GM18520 (cell line): ENCODE measurements around the gene PLA2G5.
"Not testable (repeated sequence)": the region's sequence is repeated elsewhere in the genome, so short reads cannot be mapped to it uniquely, and the experiment has no call there.

Experiments
- ATAC-seq: cut with Tn5 transposase; IDR thresholded peaks from one replicate; pipeline ENCODE4 v1.9.1; 2021; ENCODE audit not compliant: unreplicated experiment

PLA2G5 gene

GRCh38 chr1:20069874-20070273, at the start of gene PLA2G5:
Gene PLA2G5, plus strand, starts transcription at chr1:20070194. Its CDS starts 14,637 bp downstream, at chr1:20084831.
- no peak for ATAC-seq

GRCh38 chr1:20028125-20028524, 41.9 kb upstream of the PLA2G5 start:
- ATAC-seq = no peak

- ATAC-seq = no peak
Observed at GRCh38 chr1:20028726-20029125, 41.3 kb upstream of the PLA2G5 start.

GRCh38 chr1:20029178-20029912, 40.6 kb upstream of the PLA2G5 start:
- ATAC-seq = no peak

GRCh38 chr1:20030436-20031151, 39.4 kb upstream of the PLA2G5 start:
- not testable (repeated sequence) for ATAC-seq

- ATAC-seq = no peak
Observed at GRCh38 chr1:20031161-20031560, 38.8 kb upstream of the PLA2G5 start.

GRCh38 chr1:20031836-20032235, 38.2 kb upstream of the PLA2G5 start:
- no peak for ATAC-seq

- ATAC-seq = no peak
Observed at GRCh38 chr1:20032425-20032824, 37.6 kb upstream of the PLA2G5 start.

- no peak for ATAC-seq
Observed at GRCh38 chr1:20033420-20033819, 36.6 kb upstream of the PLA2G5 start.

- no peak for ATAC-seq
Observed at GRCh38 chr1:20035114-20035513, 34.9 kb upstream of the PLA2G5 start.

- no peak for ATAC-seq
Observed at GRCh38 chr1:20037877-20038276, 32.1 kb upstream of the PLA2G5 start.

- ATAC-seq = no peak
Observed at GRCh38 chr1:20047096-20047495, 22.9 kb upstream of the PLA2G5 start.

GRCh38 chr1:20048563-20048962, 21.4 kb upstream of the PLA2G5 start:
- no peak for ATAC-seq

- not testable (repeated sequence) for ATAC-seq
Observed at GRCh38 chr1:20049056-20049798, 20.8 kb upstream of the PLA2G5 start.

GRCh38 chr1:20051218-20051829, 18.7 kb upstream of the PLA2G5 start:
- ATAC-seq = no peak

- no peak for ATAC-seq
Observed at GRCh38 chr1:20052386-20052785, 17.6 kb upstream of the PLA2G5 start.

GRCh38 chr1:20057886-20058420, 12.0 kb upstream of the PLA2G5 start:
- no peak for ATAC-seq

- ATAC-seq = no peak
Observed at GRCh38 chr1:20058531-20058930, 11.5 kb upstream of the PLA2G5 start.

GRCh38 chr1:20059847-20060246, 10.1 kb upstream of the PLA2G5 start:
- no peak for ATAC-seq

- not testable (repeated sequence) for ATAC-seq
Observed at GRCh38 chr1:20060791-20061190, 9.2 kb upstream of the PLA2G5 start.

GRCh38 chr1:20061866-20062265, 8.1 kb upstream of the PLA2G5 start:
- ATAC-seq = no peak
